ENCODE results near the gene CELSR1.

The CELSR1 gene, protein sequence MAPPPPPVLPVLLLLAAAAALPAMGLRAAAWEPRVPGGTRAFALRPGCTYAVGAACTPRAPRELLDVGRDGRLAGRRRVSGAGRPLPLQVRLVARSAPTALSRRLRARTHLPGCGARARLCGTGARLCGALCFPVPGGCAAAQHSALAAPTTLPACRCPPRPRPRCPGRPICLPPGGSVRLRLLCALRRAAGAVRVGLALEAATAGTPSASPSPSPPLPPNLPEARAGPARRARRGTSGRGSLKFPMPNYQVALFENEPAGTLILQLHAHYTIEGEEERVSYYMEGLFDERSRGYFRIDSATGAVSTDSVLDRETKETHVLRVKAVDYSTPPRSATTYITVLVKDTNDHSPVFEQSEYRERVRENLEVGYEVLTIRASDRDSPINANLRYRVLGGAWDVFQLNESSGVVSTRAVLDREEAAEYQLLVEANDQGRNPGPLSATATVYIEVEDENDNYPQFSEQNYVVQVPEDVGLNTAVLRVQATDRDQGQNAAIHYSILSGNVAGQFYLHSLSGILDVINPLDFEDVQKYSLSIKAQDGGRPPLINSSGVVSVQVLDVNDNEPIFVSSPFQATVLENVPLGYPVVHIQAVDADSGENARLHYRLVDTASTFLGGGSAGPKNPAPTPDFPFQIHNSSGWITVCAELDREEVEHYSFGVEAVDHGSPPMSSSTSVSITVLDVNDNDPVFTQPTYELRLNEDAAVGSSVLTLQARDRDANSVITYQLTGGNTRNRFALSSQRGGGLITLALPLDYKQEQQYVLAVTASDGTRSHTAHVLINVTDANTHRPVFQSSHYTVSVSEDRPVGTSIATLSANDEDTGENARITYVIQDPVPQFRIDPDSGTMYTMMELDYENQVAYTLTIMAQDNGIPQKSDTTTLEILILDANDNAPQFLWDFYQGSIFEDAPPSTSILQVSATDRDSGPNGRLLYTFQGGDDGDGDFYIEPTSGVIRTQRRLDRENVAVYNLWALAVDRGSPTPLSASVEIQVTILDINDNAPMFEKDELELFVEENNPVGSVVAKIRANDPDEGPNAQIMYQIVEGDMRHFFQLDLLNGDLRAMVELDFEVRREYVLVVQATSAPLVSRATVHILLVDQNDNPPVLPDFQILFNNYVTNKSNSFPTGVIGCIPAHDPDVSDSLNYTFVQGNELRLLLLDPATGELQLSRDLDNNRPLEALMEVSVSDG (N-terminal part only)

DNA sequence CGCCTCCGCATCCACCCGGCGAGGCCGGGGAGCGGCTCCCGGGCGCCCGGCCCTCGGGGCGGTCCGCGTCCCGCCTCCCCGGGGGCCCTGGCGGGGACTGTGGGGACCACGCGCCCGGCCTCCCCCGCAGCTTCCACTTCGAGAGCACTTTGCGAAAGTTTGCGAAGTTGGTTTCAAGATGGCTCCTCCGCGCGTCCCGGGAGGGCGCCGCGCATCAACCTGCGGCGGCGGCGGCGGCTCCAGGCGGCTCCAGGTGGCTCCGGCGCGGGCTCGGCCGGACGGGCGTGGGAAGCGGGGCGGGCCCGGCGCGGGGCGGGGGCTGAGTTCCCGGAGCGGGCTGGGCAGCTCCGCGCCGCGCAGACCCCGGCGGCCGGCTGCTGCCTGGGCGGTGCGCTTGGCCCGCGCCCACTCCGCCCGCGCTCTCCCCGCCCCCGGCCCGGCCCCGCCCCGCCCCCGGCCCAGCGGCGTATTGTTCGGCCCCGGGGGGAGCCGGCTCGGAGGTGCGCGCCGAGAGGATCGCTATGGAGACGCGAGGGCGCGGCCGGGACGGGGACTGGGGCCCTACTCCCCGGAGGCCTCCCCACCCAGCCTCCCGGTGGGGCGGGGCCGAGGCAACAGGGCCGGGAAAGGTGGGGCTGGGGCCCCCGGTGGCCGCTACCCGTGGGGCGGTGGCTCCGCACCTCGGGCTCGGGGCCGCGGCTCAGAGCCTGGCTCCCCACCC is at the start of gene CELSR1:
CELSR1 (minus strand) TSS at position 396 of the 721 bp plus-strand sequence. CDS start 450 bp downstream, outside the sequence.
- no peak for DNase-seq

GRCh38 chr22:46587061-46587460 is 49.6 kb upstream of the CELSR1 start:
- DNase-seq, result no peak

GRCh38 chr22:46586531-46587011 is 49.2 kb upstream of the CELSR1 start:
- DNase-seq, result no peak

GRCh38 chr22:46586123-46586519 is 48.7 kb upstream of the CELSR1 start:
- no peak for DNase-seq

DNA sequence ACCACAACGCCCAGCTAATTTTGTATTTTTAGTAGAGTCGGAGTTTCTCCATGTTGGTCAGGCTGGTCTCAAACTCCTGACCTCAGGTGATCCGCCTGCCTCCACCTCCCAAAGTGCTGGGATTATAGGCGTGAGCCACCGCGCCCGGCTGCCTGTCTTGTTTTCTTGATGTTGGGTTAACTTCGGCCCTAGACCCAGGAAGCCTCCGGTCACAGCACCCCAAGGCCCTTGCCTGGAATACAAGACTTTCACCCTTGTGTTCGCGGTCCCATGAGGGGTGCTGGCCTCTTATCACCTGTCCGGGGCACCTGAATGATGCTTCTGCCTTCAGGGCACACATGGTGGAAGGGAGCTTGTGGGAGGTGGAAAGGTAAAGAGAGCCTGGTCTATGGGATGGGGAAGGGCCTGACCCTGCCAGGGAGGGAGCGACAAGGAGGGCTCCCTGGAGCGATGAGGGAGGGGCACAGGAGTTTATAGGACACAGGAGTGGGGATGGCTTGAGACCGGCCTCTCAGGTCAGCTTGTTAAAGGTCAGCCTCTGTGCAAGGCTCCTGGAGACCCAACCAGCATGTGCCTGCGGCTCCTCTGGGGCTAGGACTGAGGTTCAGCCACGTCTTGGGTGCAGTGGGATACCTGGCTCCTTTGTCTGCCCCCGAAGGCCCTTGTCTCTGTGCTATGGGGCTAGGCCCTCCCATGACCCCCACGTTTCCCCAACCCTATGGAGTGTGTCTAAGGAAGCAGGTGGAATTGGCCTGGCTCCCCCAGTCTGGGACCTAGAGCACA is 48.1 kb upstream of the CELSR1 start:
- DNase-seq, result no peak

DNA sequence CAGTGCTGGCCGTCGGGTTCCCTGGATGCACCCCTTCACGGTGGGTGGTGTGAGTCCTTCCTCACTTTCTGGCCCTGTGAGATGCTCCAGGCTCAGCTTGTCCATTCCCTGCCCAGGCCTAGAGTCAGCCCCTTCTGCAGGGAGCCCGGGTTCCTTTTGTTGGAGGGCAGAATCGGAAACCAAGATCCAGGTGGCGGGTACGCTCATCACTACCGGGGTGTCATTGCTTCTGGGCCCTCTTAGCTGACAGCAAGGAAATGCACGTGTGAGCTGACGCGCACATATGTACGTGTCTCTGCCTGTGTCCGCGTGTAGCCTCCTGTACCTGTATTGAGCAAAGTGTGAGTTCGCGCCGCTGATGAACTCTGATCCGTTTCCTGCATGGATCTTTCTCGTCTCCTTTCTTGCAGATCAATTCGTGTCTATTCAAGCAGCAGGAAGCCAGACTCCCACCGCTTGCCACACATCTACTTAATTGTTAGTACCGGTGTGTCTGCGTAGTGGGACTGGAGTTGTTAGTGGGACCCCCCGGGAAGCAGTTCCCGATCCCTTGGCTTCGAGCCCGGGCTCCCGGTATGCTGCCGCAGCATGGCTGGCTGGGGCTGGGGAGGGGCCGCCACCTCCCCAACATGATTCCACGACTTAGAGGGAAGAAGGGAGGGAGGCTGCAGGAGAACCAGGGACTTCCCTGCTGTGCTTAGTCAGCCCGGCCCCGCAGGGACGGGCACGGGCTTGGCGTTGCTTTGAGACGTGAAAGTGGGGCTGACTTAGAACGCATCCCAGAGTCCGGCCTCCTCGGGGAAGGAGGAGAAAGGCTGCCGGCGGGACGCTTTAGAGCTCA is 46.9 kb upstream of the CELSR1 start:
- DNase-seq, result no peak

DNA sequence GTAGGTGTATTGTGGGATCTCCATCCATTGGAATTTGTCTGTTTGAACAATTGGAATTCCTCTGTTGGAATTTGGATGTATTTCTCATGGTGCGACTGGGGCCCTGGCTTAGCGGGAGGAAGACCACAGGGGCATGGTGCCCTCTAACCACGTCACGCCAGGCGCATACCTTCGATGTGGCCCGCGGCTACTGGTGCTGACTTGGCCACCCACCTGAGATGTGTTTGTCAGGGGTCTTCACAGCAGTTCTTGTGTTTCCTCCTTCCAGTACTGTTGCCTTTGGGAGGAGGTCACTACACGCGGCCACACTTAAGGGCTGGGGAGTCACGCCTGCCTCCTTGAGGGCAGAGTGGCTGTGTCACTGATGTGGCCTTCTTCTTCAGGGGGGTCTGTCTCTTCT is 46.2 kb upstream of the CELSR1 start:
- no peak for DNase-seq

DNA sequence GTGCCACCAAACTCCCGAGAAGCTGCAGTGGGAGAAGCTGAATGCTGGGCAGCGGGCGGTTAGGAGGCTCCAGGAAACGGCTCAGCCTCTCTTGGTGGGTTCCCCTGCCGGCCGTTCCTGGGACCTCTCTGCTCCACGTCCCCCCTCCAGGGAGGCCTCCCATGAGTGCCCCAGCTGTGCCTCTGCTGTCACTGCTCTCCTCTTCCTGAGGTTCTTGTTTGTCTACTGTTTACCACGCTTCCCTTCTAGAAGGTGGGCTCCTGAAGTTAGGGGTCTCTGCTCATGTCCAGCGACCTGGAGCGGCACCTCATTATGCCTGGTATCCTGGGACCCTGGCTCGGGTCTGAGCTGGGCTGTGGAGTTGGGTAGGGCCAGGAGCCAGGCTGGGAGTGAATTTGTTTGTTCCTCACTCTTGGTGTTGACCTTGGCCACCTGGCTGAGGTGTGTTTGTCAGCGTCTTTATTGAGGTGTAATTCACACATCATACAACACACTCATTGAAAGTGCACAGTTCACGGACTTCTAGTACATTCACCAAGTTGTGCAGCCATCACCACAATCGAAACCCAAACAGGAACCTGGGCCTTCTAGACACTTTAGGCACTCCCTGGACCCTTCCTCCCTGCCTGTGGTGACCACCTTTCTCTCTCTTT is 45.0 kb upstream of the CELSR1 start:
- no peak for DNase-seq

- DNase-seq, result no peak
Measured at GRCh38 chr22:46581538-46582244, 44.3 kb upstream of the CELSR1 start.

- DNase-seq, result no peak
Measured at GRCh38 chr22:46580940-46581537, 43.6 kb upstream of the CELSR1 start.

- DNase-seq, result no peak
Measured at GRCh38 chr22:46579751-46580449, 42.5 kb upstream of the CELSR1 start.

DNA sequence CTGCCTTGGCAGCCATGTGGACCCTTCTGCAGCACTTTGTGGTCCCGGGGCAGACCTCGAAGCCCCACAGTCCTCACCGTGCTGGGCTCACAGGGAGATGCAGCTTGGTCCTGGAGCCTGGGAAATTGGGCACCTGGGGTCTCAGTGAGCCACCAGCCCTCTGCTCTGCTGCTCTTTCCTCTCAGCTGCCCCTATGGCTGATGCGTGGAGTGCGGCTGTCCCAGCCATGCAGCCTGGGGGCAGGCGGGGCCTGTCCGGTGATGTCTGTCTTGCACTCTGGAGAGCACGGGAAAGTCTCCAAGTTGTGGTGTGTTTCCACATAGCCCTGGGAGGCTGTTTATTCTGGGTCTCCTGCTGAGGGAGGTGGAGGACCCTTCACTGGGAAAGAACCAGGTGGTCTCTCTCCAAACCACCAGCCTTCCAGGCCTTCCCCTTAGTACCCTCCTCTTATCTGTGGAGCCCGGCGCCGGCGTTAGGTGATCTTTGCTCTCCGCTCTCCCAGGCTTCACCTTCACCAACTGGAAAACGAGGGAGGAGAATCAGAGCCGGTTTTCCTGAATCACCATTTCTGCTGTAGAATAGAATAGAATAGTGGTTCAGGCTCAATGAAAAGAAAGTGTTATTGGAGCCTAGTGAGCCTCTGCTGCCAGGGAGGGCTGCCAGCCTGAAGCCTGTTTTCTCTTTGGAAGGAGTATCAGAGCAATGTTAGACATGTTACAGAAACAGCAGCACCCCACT is 41.6 kb upstream of the CELSR1 start:
- DNase-seq, result no peak

GRCh38 chr22:46578251-46578823 is 40.9 kb upstream of the CELSR1 start:
- no peak for DNase-seq

DNA sequence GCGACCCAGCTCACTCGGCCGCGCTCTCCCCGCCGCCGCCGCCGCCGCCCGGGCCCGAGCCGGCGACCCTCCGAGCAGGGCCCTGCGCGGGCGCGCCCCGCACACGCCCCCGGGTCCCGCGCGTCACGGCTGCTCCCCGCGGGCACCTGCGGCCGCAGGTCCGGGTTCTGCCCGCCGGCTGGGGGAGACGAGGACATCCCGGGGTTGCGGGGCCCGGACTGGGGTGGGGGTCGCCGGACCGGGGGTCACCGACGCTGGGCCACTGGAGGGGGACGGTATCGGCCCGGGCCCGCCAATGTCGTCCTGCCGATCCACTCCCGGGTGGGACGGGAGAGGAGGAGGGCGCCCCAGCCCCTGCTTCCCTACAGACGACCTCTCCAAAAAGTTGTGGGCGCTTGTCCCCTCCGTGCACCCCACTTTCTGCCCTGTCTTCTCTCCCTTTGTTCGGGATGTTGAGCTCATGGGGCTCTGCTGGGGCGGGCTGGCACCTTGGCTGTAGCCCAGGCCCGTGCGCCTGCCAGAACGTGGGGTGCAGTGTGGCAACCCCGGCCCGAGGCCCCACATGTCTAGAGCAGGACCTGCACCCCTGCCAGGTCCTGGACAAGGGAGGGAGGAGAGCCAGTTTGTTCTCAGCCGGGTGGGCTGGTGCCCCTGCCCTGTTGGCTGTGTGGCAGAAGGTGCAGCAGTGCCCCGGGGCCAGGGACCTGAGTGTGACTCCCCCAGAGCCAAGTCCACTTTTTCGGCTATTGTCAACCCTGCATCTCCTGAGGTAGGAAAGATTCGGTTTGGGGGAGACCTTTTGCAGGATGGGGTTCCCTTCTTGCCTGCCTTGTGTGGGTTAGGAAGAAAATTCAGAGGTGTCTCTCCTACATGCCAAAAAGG is 40.2 kb upstream of the CELSR1 start:
- DNase-seq, result no peak

GRCh38 chr22:46576556-46577367 is 39.3 kb upstream of the CELSR1 start:
- DNase-seq, result peak; percentile 40 to 51

All from activated CD4-positive, alpha-beta T cell treated with anti-CD3 and anti-CD28 coated beads, Interleukin-2, amount 50 U/mL, for 4 hours (primary cell).